GM19043 (cell line): ENCODE measurements around the gene WNT7B.
"Not testable (repeated sequence)": the region's sequence is repeated elsewhere in the genome, so short reads cannot be mapped to it uniquely, and the experiment has no call there.

Experiments
- ATAC-seq: cut with Tn5 transposase; IDR thresholded peaks from one replicate; pipeline ENCODE4 v1.9.1; 2021; ENCODE audit warnings: low read depth; ENCODE audit not compliant: unreplicated experiment

Gene WNT7B

DNA sequence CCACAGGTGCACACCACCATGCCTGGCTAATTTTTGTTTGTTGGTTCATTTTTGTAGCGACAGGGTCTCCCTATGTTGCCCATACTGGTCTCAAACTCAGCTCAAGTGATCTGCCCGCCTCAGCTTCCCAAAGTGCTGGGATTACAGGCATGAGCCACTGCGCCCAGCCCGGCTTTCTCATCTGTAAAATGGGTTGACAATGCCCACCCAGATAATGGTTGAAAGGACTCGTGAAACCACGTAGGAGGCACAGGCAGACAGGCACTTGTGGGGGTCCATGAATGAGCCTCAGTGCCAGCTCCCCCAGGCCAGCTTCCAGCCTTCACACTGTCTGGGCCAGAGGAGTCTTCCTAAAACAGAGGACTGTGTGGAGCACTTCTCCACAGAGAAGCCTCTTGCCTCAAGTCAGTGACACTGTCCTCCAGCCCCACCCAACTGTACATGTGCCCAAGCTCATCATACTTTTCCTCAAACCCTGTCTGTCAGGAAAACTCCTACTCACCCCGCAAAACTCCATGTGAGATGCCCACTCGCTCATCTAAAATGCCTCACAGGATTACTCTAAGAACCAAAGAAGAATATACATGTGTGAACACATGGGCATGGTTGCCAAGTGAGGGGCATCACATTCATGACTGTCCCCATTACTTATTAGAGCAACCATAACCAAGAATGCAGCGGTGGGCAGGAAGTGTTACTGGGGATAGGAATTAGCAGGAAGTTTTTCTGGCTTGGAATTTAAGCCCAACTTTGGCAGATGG, 32.1 kb upstream of the WNT7B start:
- no peak for ATAC-seq

DNA sequence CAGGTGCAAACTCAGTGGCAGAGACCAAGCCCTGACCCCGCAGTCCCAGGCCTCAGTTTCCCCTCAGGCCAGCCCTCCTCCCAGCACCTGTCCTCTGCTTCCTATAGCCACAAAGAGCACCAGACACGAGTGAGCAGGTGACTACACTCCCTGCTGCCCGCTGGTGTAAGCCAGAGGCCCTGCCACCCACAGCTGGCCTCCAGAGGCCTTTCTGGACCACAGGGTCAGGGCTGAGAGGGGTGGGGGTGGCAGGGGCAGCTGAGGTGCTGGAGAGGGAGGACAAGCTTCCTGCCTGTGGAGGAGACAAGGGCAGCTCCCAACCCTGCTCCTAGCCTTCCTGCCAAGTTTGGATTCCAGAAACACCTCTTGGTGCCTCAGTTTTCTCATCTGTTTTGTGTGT, 31.3 kb upstream of the WNT7B start:
- no peak for ATAC-seq

DNA sequence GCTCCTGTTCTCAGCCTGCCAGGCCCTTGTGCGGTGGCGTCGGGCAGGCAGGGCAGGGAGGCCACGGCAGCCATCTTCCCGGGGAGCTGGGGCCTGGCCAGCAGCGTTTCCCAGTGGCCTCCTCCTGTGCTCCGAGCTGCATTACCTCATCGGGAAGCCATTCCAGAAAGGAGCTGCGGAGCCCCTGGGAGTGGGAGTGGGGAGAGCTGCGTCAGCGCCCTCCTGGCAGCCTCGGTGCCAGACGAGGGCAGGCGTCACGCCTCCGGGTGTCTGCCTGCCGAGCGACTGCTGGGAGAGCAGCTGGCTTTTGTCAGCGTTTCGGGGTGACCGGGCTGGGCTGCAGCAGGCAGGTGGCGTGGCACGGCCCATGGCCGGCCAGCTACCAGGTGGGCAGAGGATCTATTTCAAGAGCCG, 30.9 kb upstream of the WNT7B start:
- no peak for ATAC-seq

DNA sequence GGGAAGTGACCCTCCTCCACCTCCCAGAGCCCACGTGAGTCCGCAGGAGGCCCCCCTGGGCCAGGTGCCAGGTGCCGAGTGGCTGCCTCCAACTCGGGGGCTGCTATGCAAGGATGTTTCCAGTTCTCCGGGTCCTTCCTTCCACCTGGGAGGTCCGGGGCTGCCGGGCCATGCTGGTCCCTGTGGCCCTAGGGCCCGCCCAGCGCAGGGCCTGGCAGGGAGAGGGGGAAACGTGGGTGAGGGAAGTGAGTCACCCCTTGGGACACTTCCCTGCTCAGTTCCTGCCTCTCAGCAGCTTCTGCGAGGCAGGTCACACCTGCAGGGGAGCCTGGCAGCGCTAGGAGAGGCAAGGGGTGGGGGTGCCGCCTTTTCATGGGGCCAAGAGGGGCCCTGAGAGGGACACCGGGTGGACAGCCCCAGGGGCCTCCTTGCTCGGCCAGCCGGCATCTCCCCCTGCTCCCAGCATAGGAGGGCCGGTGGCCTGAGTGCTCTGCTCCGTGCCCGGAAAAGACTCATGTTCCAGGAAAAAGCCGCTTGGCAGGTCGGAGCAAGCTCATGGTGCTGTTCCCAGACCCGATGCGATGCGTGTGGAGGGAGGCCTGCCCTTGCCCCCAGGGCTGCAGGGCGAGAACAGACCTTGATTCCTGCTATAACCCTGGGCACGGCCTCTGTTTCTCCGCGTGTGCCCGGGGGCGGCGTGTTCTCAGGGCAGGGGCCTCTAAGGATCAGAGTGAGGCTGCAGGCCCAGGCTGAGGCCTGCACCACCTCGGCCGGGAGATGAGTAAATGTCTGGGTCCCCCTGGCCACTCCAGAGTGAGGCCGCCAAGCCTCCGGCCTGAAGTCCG, 30.3 kb upstream of the WNT7B start:
- ATAC-seq, result no peak

DNA sequence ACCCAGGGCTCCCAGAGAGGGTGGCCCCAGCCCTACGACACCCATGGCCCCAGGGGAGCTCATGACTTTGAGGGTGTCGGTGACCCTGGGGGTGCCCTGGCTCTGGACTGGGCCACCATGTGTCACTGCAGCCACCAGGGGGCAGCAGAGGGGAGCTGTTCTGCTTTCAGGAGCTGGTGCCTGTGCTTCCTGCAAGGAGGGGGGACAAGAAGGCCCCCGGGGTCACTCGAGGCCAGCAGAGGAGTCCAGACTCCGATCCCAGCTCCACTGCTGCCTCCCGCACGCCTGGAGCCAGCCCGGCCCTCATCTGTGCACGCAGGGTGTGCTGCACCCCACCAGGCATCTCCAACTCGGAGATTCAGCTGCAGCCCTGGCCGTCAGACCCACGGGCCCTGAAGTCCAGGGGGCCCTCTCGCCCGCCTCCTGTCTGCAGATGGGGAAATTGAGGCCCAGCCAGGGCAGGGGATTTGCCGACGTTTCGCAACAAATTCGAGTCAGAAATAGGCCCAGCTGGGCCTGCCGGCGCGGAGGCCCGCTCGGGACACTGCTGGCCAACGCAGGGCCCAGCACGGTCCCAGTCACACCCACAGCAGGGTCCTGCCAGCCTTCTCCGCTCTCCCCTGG, 29.5 kb upstream of the WNT7B start:
- ATAC-seq, result no peak

DNA sequence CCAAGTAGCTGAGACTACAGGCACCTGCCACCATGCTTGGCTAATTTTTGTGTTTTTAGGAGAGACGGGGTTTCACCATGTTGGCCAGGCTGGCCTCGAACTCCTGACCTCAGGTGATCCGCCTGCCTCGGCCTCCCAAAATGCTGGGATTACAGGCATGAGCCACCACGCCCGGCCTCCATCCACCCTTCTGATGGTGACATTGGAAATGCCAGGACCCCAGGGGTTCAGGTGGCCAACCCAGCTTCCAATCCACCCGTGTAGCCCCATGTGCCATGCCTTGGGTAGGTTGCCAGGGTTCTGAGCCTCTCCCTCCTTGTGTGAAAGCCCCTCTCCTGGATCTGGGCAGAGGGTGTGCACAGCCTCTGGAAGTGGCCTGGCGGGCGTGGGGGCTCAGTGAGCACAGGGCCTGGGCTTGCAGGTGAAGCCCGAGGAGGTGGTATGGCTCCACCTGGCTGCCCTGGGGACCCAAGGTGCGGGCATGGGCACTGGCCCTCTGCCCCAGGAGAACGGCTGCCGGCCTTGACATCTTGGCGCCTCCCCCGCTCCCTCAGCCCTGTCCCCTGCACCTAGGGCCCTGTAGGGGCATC, 28.2 kb upstream of the WNT7B start:
- not testable (repeated sequence) for ATAC-seq

DNA sequence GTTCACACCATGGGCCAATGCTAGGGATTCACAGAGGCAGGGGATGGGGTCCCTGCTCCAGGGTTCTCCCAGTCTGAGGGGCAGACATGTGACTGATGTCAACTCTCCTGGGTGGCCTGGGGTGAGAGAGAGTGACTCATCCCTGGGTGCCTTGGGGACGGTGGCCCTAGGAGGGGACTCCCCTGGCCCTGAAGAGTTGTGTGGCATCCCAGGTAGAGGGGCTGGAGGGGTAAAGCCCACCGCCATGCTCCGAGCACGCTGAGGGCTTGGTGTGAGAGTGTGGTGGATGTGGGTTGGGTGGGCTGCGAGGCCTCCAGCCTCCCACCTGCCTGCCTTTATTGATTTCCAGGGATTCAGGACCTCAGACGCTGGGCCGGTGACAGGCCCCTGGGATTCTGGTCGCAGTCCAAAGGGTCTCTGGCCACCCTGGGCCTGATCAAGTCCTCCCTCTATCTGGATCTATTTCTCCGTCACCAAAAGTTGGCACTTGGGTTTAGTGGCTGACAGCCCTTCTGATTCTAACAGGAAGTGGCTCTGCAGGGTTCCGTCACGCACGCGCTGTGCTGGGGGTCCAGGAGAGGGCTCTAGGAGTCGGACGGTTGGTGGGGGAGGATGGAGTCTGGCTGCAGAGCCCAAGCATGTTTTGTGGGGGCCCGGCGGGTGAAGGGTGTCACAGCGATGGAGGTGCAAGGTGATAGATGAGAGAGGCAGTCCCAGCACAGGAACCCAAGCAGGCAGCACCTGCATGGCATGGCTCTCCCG, 27.3 kb upstream of the WNT7B start:
- no peak for ATAC-seq

DNA sequence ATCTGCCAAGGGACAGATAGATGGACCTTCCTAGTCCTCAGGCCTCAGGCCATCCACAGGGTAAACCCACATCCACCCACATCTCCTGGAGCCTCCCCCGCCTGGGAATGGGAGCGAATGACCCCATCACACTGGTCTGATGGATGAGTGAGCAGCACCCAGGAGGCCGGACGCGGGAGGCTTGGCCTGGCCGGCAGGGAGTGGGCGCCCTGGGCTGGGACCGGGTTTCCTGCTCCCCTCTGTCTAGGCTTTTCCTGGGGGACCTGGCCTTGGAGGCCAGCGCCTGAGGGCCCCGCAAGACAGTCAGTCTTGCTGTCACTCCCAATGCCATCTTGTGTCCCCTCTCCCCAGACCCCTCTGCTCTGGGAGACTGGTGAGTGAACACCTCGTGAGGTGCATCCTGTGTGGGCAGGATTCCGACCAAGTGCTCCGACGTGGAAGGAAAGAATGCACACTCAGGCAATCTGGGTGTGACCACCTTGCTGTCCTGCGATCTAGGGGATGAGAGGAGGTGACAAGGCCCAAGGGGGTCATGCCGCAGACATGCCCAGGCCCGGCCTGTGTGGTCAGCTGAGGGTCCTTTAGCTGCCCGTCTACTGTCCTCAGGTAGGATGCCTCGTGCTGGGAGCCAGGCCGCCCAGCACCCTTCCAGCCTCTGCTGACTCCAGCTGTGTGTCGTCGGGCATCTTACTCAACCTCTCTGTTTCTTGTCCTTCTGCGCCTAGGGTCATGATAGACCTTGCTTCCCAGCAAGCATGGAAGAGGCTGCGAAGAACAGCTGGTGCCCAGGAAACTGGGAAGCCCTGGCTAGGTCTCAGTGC, 26.5 kb upstream of the WNT7B start:
- no peak for ATAC-seq

DNA sequence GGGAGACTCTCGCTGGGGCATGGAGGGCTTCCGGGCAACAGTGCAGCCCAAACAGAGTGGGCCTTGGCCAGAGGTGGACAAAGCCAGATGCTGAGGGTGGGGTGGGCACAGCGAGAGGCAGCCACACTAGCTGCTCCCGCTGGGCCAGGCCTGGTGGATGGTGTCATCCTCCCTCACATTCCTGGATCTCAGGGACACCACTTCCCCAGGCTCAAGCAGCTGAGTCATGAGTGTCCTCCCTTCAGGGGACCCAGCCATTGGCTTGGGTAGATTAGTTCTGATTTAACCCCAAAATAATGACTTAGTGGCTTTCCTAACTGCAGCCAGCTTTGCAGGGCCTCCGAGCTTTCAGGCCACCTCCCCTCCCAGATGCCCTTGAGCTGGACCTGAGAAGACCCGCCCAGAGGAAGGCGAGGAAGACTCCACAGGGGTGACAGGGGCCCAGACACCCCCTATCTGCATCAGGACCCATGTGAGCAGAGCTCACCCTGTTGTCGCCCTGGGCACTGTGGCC, 25.9 kb upstream of the WNT7B start:
- ATAC-seq, result no peak

DNA sequence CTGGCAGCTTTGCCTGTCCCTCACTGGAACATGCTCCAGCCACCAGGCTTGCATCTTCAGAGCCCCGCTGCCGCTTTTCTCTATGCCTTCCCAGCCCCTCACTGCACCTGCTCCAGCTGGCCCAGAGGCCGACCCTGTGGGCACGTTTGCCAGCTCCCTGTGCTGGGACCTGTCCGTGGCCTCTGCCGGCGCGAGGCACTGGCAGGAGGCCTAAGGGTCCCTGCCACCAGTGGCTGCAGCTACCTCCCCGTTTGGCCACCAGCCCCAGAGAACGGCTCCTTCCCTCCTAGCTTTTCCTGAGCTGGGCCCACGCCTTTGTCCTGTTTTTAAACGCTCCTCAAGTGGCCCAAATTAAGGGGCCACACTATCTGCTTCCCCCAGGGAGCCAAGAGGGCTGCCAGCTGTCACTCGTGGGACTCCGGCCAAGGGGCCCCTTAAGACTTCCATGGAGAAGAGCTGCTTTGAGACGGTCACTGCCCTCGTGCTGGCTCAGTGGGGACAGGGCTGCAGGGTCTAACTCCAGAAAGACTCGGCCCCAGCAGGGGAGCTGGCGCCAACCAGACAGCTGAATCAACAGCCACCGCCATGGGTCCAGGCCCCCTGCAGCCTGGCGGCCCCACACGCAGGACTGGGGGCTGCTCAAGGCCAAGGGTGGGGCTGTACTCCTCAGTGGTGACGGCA, 24.6 kb upstream of the WNT7B start:
- no peak for ATAC-seq

DNA sequence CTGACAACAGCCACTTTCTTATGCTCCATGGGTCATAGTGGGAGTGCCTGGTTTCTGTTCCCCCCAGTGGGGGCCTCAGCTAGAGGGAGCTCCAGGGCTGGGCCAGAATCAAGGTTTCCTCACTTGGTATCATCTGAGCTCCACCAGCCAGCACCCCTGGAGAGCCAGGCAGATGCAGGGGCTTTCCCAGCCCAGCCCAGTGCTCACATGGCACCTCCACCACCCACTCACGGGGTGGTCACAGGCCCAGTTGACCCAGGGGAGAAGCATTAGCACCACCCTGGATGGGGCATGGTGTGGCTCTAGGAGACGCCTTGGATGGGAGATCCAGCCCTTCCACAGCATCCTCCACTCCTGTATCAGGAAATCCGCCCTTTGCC, 24.1 kb upstream of the WNT7B start:
- no peak for ATAC-seq

DNA sequence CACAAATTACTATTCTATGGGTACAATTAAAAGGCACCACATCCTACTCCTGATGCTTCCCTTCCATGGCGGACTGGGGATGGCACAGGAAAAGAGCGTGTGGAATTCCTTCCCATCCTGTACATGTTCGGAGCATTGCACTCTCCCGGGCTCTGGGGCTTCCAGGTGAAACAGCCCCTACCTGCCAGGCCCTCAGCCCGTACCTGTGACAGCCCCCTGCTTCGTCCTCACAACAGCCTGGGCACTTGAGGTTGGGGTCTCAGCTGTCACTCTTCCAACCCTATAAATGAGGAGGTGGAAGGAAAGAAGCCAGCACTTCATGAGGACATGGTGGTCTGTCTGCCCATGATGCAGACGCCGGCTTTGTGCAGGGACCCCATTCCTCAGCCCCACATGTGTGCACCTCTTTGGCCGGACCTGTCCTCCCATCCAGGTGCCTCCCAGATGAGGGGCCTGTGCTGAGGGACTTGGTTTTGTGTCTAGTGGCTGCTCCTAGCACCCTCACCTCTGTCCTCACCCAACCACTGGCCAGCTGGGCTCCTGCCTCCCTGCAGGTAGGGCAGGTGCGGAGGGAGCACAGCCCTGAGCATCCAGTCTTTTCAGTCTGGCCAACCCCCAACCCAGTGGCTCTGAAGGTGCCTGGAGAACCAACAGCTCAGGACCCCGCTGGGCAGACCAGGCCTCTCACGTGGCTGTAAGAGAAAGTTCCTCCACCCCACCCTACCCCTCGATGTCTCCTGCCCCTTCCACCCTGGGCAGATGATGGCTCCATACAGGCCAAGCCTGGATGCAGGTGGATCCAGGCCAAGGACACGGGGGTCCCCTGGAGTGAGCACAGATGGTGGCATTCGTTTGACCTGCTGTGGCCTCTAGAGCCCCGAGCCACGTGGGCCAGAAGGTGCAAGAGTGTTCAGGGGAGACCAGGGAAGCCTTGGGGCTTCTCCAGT, 23.4 kb upstream of the WNT7B start:
- ATAC-seq, result no peak

DNA sequence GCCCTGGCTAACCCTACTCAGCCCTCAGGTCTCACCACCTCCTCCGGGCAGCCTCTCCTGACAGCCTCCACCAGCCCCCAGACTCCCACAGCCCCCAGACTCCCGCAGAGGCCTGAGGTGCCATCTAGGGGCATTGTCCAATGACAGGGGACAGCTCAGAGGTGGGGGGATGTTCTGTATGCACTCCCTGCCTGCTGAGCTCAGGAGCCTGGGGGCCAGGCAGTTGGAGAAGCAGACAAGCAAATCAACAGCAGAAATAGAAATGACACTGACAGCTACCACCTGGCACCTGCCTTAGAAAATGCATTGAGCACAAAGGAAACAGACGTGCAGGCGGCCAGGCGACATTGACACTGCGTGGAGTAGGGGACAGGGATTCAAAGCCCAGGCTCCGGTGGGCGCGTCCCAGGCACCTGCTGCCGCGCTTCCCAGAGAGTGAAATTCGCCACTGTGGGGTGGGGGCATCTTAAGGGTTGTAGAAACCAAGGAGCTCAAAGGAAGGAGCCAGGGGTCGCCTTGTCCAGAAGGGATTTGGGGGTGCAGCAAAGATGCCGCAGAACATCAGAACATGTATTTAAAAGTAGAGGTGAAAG, 22.5 kb upstream of the WNT7B start:
- ATAC-seq, result no peak

DNA sequence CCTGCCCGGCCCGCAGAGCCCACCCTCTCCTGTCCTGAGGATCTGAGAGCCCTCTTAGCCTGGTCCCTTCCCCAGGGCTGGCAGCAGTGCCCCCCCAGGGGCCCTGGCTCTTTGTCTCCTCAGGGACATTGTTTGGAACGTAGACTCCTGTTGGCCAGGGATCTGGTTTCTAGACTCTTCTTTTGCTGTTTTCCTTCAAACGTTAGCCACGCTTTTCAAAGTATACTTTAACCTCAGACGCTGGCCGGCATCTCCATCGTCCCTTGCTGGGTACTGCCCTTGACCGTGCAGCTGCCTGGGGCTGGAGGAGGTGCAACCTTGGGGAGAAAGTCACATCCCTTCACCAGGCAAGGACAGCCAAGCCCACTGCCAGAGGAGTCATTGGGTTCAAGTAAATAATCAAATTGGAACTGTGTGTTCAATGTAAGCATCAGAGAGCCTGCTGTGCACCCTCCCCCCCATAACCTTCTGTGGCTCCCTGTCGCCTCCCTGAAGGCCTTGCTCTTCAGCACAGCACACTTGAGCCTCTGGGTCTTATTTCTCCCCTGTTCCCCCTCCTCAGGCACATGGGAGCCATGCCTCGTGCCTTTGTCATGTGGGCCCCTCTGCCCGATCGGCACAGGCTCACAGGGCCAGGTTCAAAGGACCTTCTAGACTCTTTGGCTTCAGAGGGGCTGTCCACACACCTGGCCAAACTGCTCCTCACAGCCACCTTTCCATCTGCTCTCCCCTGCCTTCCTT, 21.8 kb upstream of the WNT7B start:
- no peak for ATAC-seq

DNA sequence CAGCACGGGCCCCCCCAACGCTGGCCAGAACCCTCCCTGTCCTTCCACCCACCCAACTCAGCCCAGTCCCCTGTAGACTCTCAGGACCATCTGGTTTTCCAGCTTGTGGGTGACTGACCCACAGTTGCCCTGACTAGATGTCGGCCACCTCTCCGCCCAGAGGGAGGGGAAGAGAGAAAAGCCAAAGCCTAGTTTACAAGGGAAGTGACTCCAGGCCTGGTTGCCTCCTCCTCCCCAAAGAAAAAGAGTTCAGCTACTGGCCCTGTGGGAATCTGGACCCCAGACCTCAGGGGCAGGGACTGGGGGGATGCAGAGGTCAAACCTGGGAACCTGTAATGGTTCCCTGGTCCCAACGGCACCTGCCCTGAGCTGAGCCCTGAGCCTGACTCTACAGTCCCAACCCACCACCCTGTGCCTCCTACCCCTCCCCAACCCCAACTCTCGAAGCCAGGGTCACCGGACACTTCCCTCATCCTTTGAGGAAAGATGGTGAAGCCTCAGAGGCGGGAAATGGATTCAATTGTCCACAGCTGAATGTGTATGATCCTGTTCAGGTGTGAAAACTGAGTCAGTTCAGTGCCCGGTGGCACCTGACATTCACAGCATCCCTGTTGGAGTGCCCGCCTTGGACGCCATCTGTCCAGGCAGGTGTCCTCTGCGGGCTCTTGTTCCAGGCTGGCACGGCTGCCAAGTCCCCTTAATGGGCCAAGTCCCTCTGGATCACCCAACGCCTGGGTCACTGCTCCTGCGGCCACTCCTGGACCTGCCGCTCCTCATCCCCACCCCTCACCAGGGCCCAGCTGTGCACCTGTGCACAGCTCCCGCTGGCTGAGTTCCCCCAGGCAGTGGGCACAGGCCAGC, 21.0 kb upstream of the WNT7B start:
- no peak for ATAC-seq
